ENCODE measurements around the gene PANX2. TPM values are rescaled to one million over a fixed set of nuclear protein-coding genes. Genes with fewer than 3 reads are reported as not detected.

Gene PANX2
- total RNA-seq, 1 donor from 2014 or later: 0.88 TPM

DNA sequence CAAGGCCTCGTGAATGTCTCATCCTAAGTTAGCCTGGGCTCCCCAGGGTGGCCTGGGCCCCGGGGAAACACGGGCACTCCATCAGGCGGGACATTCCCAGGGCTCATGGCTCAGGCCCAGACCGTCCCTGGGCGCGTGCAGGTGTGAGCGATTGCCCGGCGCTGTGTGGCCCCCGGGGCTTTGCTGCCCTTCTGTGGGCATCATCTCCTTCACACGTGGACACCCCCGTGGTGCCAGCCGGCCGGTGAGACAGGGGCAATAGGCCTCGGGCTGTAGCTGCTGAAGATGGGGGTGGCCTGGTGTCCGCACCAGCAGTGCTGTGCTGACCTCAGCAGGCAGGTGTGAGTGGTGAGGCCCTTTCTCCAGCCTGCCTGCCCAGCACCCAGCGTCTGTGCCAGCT, 25.7 kb downstream of the PANX2 start:
- DNase-seq (ENCODE audit: low spot score): no peak
- Histone ChIP-seq H3K36me3 (no peaks in the 10 kb centered on the region), H3K9me3 (ENCODE audit: low read depth) (no peaks in the 10 kb centered on the region), H3K4me3 (no peak overlapping the region), H3K27me3 (no peaks in the 10 kb centered on the region), H3K4me1 (no peaks in the 10 kb centered on the region), H4K20me1 (ENCODE audit: low read depth) (peaks cover 27% of the 10 kb centered on the region), H3K4me2 (no peak overlapping the region), H3K27ac (no peak overlapping the region), H3F3A (ENCODE audit: low read depth) (peaks cover 18% of the 10 kb centered on the region), H2AFZ (replicated peaks) (no peak overlapping the region), H3K9ac (no peak overlapping the region), H3K79me2 (ENCODE audit: low read depth) (peaks cover 7% of the 10 kb centered on the region)
- no peaks in the 10 kb centered on the region for H3K9me3 Mint-ChIP-seq
- TF ChIP-seq EZH2phosphoT487 (IDR thresholded peaks at IDR 0.05) (no peak), EZH2 (IDR thresholded peaks at IDR 0.05) (no peak)
- TF ChIP-seq, protein P1, sequence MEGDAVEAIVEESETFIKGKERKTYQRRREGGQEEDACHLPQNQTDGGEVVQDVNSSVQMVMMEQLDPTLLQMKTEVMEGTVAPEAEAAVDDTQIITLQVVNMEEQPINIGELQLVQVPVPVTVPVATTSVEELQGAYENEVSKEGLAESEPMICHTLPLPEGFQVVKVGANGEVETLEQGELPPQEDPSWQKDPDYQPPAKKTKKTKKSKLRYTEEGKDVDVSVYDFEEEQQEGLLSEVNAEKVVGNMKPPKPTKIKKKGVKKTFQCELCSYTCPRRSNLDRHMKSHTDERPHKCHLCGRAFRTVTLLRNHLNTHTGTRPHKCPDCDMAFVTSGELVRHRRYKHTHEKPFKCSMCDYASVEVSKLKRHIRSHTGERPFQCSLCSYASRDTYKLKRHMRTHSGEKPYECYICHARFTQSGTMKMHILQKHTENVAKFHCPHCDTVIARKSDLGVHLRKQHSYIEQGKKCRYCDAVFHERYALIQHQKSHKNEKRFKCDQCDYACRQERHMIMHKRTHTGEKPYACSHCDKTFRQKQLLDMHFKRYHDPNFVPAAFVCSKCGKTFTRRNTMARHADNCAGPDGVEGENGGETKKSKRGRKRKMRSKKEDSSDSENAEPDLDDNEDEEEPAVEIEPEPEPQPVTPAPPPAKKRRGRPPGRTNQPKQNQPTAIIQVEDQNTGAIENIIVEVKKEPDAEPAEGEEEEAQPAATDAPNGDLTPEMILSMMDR (IDR thresholded peaks at IDR 0.05): no peak
- peaks cover 3% of the 10 kb centered on the region for H3K36me3 Mint-ChIP-seq
- H3K4me1 Mint-ChIP-seq: peaks cover 6% of the 10 kb centered on the region
- no peak overlapping the region for H3K4me3 Mint-ChIP-seq
- H3K27ac Mint-ChIP-seq: no peak overlapping the region
- no peaks in the 10 kb centered on the region for H3K27me3 Mint-ChIP-seq (ENCODE audit: insufficient read depth, low read depth)

DNA sequence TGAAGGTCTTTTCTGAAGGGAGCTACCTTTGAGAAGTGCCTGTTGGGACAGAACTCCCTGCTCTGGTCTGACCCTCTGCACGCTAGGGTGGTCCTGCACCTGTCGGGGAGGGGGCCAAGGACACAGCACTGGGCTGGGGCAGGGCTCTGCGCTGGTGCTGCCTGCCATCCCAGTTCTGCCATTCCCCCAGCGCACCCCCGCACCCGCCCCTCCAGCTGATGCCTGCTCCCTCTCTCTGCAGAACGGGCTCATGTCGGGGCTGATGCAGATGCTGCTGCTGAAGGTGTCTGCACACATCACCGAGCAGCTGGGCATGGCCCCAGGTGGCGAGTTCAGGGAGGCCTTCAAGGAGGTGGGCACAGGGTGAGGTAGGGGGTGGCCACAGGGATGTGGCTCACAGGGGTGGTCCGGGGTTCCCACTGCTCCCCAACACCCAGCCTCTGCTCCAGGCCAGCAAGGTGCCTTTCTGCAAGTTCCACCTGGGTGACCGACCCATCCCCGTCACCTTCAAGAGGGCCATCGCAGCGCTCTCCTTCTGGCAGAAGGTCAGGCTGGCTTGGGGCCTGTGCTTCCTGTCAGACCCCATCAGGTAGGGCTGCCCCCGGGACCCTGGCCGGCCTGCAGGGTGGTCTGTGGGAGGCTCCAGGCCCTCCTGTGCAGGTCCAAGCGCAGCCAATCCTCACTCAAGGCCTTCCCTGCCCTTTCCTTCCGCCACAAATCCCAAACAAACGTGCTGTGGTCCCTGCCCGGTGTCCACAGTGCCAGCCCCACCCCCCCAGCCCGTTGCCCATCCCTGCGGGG, 26.7 kb downstream of the PANX2 start:
- peaks cover 7% of the 10 kb centered on the region for H3K27me3 ChIP-seq
- H3F3A ChIP-seq (ENCODE audit: low read depth): peaks cover 18% of the 10 kb centered on the region
- H3K27me3 Mint-ChIP-seq (ENCODE audit: insufficient read depth, low read depth): peaks cover 2% of the 10 kb centered on the region
- TF ChIP-seq EZH2 (IDR thresholded peaks at IDR 0.05): no peak
- TF ChIP-seq, protein P1 (IDR thresholded peaks at IDR 0.05): no peak
- TF ChIP-seq EZH2phosphoT487 (IDR thresholded peaks at IDR 0.05): no peak
- no peak for DNase-seq (ENCODE audit: low spot score)
- no peak overlapping the region for H3K4me2 ChIP-seq
- peaks cover 3% of the 10 kb centered on the region for H3K36me3 Mint-ChIP-seq
- H2AFZ ChIP-seq (replicated peaks): no peak overlapping the region
- H3K4me3 Mint-ChIP-seq: no peak overlapping the region
- peaks cover 29% of the 10 kb centered on the region for H4K20me1 ChIP-seq (ENCODE audit: low read depth)
- H3K9ac ChIP-seq: no peak overlapping the region
- no peaks in the 10 kb centered on the region for H3K9me3 ChIP-seq (ENCODE audit: low read depth)
- H3K4me1 ChIP-seq: peaks cover 6% of the 10 kb centered on the region
- H3K79me2 ChIP-seq (ENCODE audit: low read depth): peaks cover 10% of the 10 kb centered on the region
- no peaks in the 10 kb centered on the region for H3K36me3 ChIP-seq
- no peak overlapping the region for H3K27ac ChIP-seq
- peaks cover 8% of the 10 kb centered on the region for H3K4me1 Mint-ChIP-seq
- H3K4me3 ChIP-seq: no peak overlapping the region
- no peak overlapping the region for H3K27ac Mint-ChIP-seq
- no peaks in the 10 kb centered on the region for H3K9me3 Mint-ChIP-seq

DNA sequence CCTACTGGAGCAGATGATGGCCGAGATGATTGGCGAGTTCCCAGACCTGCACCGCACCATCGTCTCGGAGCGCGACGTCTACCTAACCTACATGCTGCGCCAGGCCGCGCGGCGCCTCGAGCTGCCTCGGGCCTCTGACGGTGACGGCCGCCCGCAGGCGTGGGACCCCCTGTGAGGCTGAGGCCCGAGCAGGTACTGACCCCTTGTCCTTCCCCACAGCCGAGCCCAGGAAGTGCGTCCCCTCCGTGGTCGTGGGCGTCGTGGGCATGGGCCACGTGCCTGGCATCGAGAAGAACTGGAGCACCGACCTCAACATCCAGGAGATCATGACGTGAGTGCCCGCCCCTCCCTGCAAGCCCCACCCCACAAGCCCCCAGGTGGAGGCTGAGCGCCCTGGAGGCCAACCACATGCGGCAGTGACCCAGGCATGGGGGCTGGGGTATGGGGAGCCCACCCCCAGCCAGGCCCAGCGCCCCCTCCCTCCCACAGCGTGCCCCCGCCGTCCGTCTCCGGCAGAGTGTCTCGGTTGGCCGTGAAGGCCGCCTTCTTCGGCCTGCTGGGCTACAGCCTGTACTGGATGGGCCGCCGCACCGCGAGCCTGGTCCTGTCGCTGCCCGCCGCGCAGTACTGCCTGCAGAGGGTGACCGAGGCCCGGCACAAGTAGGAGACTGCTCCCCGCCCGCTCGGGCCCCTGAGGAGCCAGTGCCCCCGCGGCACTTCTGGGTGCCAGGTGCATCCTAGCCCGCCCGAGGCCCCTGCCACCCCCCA, 27.5 kb downstream of the PANX2 start:
- Histone ChIP-seq H3K4me1 (peaks cover 10% of the 10 kb centered on the region), H3K36me3 (peaks cover 7% of the 10 kb centered on the region), H3K4me3 (no peak overlapping the region), H3K79me2 (ENCODE audit: low read depth) (peaks cover 18% of the 10 kb centered on the region), H3K4me2 (no peak overlapping the region), H3F3A (ENCODE audit: low read depth) (peaks cover 18% of the 10 kb centered on the region), H4K20me1 (ENCODE audit: low read depth) (peaks cover 34% of the 10 kb centered on the region), H2AFZ (replicated peaks) (no peak overlapping the region), H3K9me3 (ENCODE audit: low read depth) (no peaks in the 10 kb centered on the region), H3K9ac (no peak overlapping the region), H3K27me3 (peaks cover 7% of the 10 kb centered on the region), H3K27ac (no peak overlapping the region)
- H3K4me1 Mint-ChIP-seq: peaks cover 13% of the 10 kb centered on the region
- no peak overlapping the region for H3K4me3 Mint-ChIP-seq
- H3K27me3 Mint-ChIP-seq (ENCODE audit: insufficient read depth, low read depth): peaks cover 2% of the 10 kb centered on the region
- H3K36me3 Mint-ChIP-seq: peaks cover 8% of the 10 kb centered on the region
- H3K27ac Mint-ChIP-seq: no peak overlapping the region
- no peak for TF ChIP-seq EZH2 (IDR thresholded peaks at IDR 0.05)
- TF ChIP-seq, protein P1 (IDR thresholded peaks at IDR 0.05): no peak
- TF ChIP-seq EZH2phosphoT487 (IDR thresholded peaks at IDR 0.05): no peak
- no peak for DNase-seq (ENCODE audit: low spot score)
- H3K9me3 Mint-ChIP-seq: no peaks in the 10 kb centered on the region

All from neural progenitor cell (in vitro differentiated cells).